Measurements from ENCODE around the gene AP3B1. TPM values are rescaled to one million over a fixed set of nuclear protein-coding genes. Genes with fewer than 3 reads are reported as not detected.

Gene AP3B1
- total and polyA plus RNA-seq, 2 donors (not counting 1 experiment from before 2014, with no cell fraction given) = 26.8 to 58.9 TPM

DNA sequence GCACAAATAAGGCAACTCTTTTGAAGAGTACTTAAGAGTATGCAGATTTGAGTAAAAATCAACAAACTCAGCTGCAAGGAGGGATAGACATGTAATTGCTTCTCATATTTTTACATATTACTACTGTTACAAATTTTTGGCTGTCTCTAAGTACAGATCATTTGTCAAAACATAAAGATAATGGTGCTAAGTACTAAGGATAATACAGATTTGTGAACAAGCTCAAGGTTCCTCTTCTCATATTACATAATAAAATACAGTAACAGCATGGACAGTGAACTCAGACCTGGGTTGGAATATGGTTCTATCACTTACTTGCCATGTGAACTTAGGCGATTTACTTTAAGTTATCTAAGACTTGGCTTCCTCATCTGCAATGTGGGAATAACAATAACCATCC is 168.0 kb downstream of the AP3B1 start:
- WGBS (ENCODE audit: insufficient coverage) = no CpG with 5 or more reads among the region's 1 CpG
- DNase-seq (no peak), ATAC-seq (ENCODE audit: low read depth) (no peak)
- Mint-ChIP-seq H3K4me3 (no peak overlapping the region), H3K27ac (no peak overlapping the region), H3K4me1 (no peaks in the 10 kb centered on the region), H3K9me3 (ENCODE audit: insufficient read depth) (no peaks in the 10 kb centered on the region), H3K27me3 (no peaks in the 10 kb centered on the region)
- H3K4me3 ChIP-seq (ENCODE audit: control extremely low read depth in 1 of 5, extremely low read depth in 1 of 5, insufficient read depth in 1 of 5, low read depth in 2 of 5, low read length in 4 of 5) = no peak overlapping the region
- no peak overlapping the region for H3K9ac ChIP-seq (ENCODE audit: low read length)
- no peak overlapping the region for H2AFZ ChIP-seq (ENCODE audit: insufficient read depth, low read depth, low read length, poor library complexity, severe bottlenecking)
- H4K20me1 ChIP-seq (ENCODE audit: control insufficient read depth, insufficient read depth, low read length, poor library complexity, severe bottlenecking) = no peaks in the 10 kb centered on the region
- TF ChIP-seq, protein P1, sequence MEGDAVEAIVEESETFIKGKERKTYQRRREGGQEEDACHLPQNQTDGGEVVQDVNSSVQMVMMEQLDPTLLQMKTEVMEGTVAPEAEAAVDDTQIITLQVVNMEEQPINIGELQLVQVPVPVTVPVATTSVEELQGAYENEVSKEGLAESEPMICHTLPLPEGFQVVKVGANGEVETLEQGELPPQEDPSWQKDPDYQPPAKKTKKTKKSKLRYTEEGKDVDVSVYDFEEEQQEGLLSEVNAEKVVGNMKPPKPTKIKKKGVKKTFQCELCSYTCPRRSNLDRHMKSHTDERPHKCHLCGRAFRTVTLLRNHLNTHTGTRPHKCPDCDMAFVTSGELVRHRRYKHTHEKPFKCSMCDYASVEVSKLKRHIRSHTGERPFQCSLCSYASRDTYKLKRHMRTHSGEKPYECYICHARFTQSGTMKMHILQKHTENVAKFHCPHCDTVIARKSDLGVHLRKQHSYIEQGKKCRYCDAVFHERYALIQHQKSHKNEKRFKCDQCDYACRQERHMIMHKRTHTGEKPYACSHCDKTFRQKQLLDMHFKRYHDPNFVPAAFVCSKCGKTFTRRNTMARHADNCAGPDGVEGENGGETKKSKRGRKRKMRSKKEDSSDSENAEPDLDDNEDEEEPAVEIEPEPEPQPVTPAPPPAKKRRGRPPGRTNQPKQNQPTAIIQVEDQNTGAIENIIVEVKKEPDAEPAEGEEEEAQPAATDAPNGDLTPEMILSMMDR (IDR thresholded peaks at IDR 0.05) = no peak
- TF ChIP-seq EZH2 (IDR thresholded peaks at IDR 0.05; ENCODE audit: borderline replicate concordance, insufficient read depth, low read depth, low read length, poor library complexity, severe bottlenecking) = no peak
- H3K4me2 ChIP-seq (replicated peaks; ENCODE audit: low read depth, low read length, poor library complexity, severe bottlenecking) = no peak overlapping the region
- intact Hi-C loops (cut with micrococcal nuclease) = no loop called here
- H3K79me2 ChIP-seq (ENCODE audit: control insufficient read depth, insufficient read depth, low read length) = no peaks in the 10 kb centered on the region
- H3K36me3 ChIP-seq (replicated peaks in 1 of 2; ENCODE audit: control extremely low read depth in 1 of 2, control insufficient read depth in 1 of 2, extremely low read depth in 1 of 2, insufficient read depth in 2 of 2, low read length in 1 of 2) = peaks cover 0 to 4% of the 10 kb centered on the region in 2 experiments
- CTCF ChIA-PET = interaction anchor here (0.7 to 2.0 kb wide), 3 partner anchors 11 to 1258 kb away, joined by 3 to 7 read pairs (median 3); no protein-coding TSS in a partner anchor
- no peaks in the 10 kb centered on the region for H3K4me1 ChIP-seq (ENCODE audit: control insufficient read depth in 2 of 2, insufficient read depth in 2 of 2, low read length in 2 of 2)
- H3K27me3 ChIP-seq (replicated peaks in 1 of 4; ENCODE audit: control extremely low read depth in 1 of 4, control insufficient read depth in 3 of 4, insufficient read depth in 4 of 4, low read length in 3 of 4) = no peaks in the 10 kb centered on the region
- peaks cover 0 to 2% (median 0%) of the 10 kb centered on the region in 3 donors for H3K9me3 ChIP-seq (ENCODE audit: control extremely low read depth in 1 of 3, control insufficient read depth in 2 of 3, insufficient read depth in 1 of 3, low read length in 2 of 3)
- POLR2A ChIA-PET = no interaction called here
- no peak overlapping the region for H3K27ac ChIP-seq (ENCODE audit: low read length in 2 of 2)

DNA sequence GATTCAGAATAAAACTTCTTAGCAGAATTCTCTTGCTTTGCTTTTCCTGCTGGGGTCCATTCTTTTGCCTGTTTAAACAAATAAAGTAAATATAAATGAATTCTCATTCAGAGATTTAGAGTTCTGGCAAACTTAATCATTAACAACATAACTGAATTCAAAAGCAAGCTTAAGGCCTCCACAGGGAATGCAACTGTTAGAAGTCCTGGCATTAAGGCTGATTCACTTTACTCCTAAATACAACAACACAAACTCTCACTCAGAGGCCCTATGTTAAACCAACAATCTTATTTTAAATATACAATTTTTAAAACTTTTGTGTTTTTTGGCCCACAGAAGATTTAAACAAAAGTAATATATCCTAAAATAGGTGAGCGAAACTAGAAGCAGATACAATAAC is 178.3 kb downstream of the AP3B1 start:
- H3K27ac Mint-ChIP-seq = no peak overlapping the region
- CTCF ChIA-PET = interaction anchor here (2.4 kb wide), 1 partner anchor 11 kb away, joined by 7 read pairs; no protein-coding TSS in a partner anchor
- H3K79me2 ChIP-seq (ENCODE audit: control insufficient read depth, insufficient read depth, low read length) = peaks cover 43% of the 10 kb centered on the region

More for the DNA sequence above, 178.3 kb downstream of the AP3B1 start:
- intact Hi-C loops (cut with micrococcal nuclease) = no loop called here
- H3K4me3 Mint-ChIP-seq = no peak overlapping the region
- no peaks in the 10 kb centered on the region for H3K36me3 ChIP-seq (replicated peaks in 1 of 2; ENCODE audit: control extremely low read depth in 1 of 2, control insufficient read depth in 1 of 2, extremely low read depth in 1 of 2, insufficient read depth in 2 of 2, low read length in 1 of 2)
- H2AFZ ChIP-seq (ENCODE audit: insufficient read depth, low read depth, low read length, poor library complexity, severe bottlenecking) = no peak overlapping the region
- DNase-seq (no peak), ATAC-seq (ENCODE audit: low read depth) (no peak)
- H3K27me3 ChIP-seq (replicated peaks in 1 of 4; ENCODE audit: control extremely low read depth in 1 of 4, control insufficient read depth in 3 of 4, insufficient read depth in 4 of 4, low read length in 3 of 4) = no peaks in the 10 kb centered on the region
- no peaks in the 10 kb centered on the region for H3K27me3 Mint-ChIP-seq
- peak overlapping the region in 1 of 2 donors; percentile 36 for H3K27ac ChIP-seq (ENCODE audit: low read length in 2 of 2)
- H3K9ac ChIP-seq (ENCODE audit: low read length) = no peak overlapping the region
- H4K20me1 ChIP-seq (ENCODE audit: control insufficient read depth, insufficient read depth, low read length, poor library complexity, severe bottlenecking) = no peaks in the 10 kb centered on the region
- POLR2A ChIA-PET = no interaction called here
- no peak overlapping the region for H3K4me3 ChIP-seq (ENCODE audit: control extremely low read depth in 1 of 5, extremely low read depth in 1 of 5, insufficient read depth in 1 of 5, low read depth in 2 of 5, low read length in 4 of 5)
- no CpG with 5 or more reads among the region's 1 CpG for WGBS (ENCODE audit: insufficient coverage)
- peaks cover 39 to 47% of the 10 kb centered on the region in 2 donors for H3K4me1 ChIP-seq (ENCODE audit: control insufficient read depth in 2 of 2, insufficient read depth in 2 of 2, low read length in 2 of 2)
- peaks cover 0 to 7% (median 0%) of the 10 kb centered on the region in 3 donors for H3K9me3 ChIP-seq (ENCODE audit: control extremely low read depth in 1 of 3, control insufficient read depth in 2 of 3, insufficient read depth in 1 of 3, low read length in 2 of 3)
- H3K4me2 ChIP-seq (replicated peaks; ENCODE audit: low read depth, low read length, poor library complexity, severe bottlenecking) = peak overlapping the region; percentile 70
- H3K4me1 Mint-ChIP-seq = peaks cover 42% of the 10 kb centered on the region
- peaks cover 4% of the 10 kb centered on the region for H3K9me3 Mint-ChIP-seq (ENCODE audit: insufficient read depth)
- TF ChIP-seq, protein P1 (IDR thresholded peaks at IDR 0.05) = no peak
- TF ChIP-seq EZH2 (IDR thresholded peaks at IDR 0.05; ENCODE audit: borderline replicate concordance, insufficient read depth, low read depth, low read length, poor library complexity, severe bottlenecking) = no peak
